HG03064 (cell line): ENCODE measurements around the gene PLIN1.

Experiments used
- ATAC-seq: cut with Tn5 transposase; IDR thresholded peaks from one replicate; pipeline ENCODE4 v1.9.1; 2021; ENCODE audit warnings: low read depth; ENCODE audit not compliant: unreplicated experiment

PLIN1 gene

DNA sequence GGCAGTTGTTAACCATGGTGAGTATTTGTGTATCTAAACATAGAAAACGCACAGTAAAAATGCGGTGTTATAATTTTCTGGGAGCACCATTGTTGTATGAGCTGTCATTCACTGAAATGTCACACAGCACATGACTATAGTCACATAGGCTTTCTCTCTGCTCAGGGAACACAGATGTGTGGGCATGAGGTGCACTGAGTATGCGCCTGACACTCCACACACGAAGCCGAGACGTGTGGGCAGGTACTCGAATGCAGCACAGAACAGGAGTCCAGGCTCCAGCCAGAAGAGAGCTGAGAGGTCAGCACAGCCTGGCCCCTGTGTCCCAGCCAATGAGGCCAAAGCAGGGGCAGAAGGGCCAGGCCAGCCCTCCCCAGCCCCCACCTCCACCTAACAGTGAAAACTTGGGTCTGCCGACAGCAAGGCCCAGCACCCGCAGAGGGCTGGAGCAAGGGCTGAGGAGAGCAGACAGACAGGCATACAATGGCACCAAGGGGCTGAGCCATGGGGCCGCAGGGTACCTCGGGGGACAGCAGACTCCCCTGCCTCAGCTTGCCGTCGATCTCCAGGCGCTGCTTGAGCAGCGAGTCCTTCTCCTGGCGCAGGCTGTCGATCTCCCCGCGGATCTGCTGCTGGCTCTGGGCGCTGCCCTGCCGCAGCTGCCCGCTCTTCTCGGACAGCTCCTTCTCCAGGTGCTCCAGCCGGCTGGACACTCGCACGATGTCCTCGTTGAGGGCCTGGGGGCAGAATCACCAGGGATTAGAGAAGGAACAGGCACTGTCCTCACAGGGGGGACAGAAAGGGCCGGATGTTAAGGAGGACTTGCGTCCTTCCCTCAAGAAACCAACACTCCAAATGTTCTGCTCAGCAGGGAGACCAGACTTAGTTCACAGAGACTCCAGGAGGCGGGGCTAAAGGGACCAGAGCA lies 47.9 kb downstream of the PLIN1 start:
- ATAC-seq, result no peak

DNA sequence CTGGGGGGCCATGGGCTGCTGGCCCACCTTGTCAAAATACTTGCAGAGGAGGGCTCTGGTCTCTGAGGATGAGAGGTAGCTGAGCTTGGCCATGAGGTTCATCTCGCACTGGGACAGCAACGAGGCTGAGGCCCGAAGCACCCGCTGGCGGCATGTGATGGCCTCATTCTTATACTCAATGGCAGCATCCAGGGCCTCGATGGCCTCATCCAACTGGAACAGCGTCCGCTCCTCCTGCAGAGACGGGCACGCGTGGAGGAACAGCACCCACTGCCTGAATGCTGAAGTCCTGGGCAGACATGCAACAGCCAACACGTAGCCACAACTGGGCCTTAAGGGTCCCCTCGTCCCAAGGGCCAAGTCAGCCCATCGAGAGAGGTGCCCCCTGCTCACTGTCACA lies 48.9 kb downstream of the PLIN1 start:
- ATAC-seq, result no peak

DNA sequence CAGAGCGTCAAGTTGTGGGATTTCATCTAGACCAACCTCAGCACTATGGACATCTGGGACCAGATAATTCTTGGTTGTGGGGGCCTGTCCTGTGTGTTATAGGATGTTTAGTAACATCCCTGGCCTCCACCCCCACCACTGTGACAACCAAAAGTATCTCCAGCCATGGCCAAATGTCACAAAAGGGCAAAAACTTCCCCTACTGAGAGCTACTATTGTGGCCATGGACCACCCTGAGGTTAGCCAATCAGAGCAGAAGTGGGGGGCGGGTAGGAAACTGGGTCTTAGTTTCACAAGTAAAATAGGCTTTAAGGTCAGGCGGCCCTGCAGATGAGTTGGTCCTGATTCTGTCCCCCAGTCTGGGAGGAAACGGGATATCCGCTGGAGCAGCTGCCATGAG lies 49.3 kb downstream of the PLIN1 start:
- no peak for ATAC-seq

DNA sequence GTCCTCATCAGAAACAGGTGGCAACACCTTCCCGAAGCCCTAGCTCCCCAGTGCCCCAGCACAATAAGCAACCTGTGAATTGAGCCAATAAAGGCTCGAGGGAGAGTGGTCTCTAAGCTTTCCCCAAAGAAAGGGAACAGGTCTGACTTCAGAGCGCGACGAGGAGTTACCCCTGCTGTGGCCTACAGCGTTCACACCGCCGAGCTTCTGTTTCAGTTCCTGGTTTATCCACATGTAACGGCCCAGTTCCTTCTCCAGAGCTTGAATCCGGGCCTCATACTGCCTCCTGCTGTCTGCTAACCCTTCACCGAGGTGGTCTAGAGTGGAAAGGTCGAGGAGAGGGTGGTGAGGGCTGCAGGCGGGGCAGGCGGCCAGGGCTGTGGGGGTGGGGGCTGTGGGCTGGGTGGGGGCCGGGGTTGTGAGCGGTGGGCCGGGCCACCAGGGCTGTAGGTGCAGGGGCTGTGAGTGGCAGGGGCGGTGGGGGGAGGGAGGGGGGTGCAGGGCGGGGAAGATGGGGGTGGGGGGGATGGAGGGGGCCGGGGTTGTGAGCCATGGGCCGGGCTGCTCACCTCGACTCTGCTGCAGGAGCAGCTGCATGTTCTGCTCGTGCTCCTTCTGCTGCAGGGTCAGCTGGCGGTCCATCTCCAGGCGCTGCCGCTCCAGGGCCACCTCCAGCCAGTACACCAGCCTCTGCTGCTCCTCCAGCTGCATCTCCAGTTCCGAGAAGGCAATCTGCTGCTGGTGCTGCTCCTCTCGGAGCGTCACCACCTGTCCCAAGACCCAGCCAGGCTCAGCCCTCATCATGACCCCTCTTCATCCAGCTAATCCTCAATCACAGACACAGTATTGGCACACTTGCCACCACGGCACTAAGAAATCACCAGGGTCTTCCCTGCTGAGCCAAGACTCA lies 50.1 kb downstream of the PLIN1 start:
- no peak for ATAC-seq

DNA sequence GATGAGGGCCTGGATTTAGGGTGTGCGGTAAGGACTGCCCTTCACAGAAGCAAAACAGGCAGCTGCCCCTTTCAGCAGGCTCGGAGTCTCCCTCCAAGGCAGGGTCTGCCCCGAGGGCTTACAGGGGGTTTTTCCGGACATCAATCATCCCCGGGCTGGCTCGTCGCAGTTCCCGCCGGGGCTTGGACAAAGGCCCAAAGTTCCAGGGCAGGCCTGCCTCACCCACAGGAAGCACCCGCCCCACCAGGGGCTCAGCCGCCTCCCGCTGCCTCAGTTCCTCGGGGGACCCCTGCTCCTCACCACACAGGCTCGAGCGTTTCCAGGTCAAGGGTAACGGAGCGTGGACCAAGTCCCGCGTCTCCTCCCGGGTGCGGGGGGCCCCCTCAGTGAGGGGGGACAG lies 50.9 kb downstream of the PLIN1 start:
- no peak for ATAC-seq

DNA sequence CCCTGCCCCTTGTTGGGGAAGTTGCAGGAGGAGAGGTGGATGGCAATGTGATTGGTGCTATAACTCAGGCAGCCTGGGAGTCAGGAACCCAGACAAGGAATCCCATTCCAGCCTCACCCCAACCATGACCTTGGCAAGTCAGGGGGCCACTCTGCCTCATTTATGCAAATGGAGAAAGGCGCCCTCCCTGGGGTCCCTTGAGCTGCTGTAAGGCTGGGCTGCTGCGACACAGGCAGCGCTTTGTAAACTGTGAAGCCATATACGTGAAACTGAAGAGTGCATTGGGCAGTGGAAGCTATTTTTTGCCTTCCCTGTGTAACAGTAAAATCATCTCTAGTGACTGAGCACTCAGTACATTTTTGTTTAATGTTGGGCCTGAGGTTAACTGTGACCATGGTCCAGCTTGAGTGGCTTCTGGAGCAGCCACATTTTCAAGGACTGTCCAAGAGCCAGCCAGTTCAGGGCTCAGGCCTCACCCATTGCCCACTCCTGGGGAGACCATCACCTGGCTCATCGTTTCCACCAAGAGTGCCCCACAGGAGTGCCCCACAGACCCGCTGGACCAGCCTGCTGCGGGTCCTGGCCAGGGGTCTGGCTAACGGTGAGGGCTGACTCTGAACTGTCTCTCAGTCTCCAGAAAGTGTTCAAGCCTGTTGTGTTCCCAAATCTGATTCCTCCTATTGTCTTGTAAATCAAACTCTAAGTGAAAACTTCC lies 51.8 kb downstream of the PLIN1 start:
- no peak for ATAC-seq

DNA sequence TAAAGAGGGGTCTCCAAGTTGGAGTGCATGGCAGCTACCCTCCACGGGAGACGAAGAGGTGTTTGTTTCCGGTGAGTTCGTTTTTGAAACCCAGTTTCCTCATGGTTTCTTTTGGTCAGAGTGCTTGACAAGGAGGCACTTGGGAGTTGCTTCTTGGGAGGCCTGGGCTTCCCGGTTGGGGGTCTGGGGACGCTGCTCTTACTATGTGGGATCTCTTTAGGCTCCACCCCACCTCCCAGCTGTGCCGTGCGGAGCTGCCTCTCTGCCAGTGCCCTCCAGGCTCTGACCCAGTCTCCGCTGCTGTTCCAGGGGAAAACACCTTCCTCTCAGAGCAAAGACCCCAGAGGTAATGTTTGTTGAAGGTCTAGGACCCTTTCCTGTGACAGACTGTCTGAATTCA lies 53.5 kb downstream of the PLIN1 start:
- no peak for ATAC-seq

DNA sequence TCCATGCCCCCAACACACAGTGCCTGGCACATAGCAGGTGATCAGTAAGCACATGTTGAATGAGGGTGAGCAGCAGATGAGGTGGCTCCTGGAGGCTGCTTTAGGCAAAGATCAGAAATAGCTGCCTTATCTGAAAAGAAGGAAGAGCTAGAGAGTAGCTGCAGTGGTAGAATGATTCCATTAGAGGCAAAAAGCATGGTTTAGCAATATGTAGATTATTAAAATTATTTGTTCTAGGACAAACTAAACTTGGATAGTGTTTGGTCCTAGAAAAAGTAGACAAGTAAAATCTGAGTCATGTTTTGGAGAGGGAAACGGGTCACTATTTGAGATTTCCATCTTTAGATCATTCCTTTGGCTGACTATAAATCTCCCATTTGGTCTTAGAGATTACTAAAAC lies 56.0 kb downstream of the PLIN1 start:
- ATAC-seq, result no peak

DNA sequence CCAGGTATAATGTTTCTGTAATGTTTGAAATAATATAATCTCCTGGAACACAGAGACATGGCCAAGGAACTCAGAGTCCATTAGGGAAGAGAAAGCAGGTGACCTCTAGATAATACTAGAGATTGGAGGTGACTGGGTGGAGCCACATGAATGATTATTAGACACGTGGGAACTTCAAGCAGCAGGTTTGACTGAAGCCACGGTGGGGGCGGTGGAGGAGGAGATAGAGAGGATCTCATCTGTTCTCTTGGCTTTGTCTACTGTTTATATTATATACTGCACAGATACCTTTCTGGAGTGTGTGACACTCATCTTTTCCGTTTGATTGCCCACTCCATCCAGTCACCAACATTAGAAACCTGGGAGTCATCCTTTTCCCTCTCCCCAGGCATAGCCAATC lies 57.6 kb downstream of the PLIN1 start:
- ATAC-seq, result no peak

DNA sequence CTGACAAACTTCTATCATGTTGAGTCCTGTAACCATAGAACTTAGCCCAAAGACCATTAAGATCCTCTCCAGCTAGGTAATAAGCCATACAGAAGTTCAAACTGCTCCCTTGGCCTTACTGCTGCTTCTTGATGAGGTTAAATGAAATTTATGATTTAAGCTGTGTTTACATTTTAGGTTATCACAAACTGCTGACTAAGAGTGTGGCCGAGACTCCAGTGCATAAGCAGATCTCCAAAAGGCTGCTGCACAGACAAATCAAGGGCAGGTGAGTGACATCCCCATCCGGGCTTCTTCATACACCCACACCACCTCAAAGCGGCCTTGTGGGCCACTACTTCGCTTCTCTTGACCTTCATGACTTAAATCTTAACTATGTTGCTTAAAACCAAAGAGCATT lies 62.9 kb downstream of the PLIN1 start:
- ATAC-seq, result no peak

DNA sequence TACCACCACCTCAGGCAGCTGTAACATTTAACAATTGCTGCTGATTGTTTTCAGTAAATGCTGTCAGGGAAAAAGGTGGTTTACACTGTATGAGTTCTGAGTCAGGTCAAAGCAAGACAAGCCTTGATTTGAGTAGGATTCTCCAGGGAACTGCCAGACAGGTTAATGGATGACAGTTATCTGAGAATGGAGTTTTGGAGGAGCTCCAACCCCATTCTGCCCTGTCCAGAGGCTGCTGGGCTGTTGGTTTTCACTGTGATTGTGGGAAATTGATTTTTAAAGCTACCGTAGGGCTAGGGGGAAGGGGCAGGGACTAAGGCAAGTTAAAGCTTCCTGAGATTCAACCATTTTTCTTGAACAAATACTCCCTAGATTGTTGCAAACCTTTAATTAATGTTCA lies 64.0 kb downstream of the PLIN1 start:
- no peak for ATAC-seq
